OCI-LY1 (cell line): ENCODE data around the gene SDK1.

Source experiments
- H2AFZ ChIP-seq: fragments of 200-600 bp; sonication (generic), shearing (Covaris generic); 2 replicates; pipeline ENCODE4 v1.6.0; 2014; ENCODE audit warnings: antibody characterized with exemption, mild to moderate bottlenecking, low read length
- H3F3A ChIP-seq: fragments of 200-600 bp; sonication (generic), shearing (Covaris generic); 2 replicates; pipeline ENCODE4 v1.6.0; 2014; ENCODE audit warnings: mild to moderate bottlenecking, antibody characterized with exemption, low read length, moderate library complexity; ENCODE audit not compliant: insufficient read depth
- H3K27ac ChIP-seq: fragments of 200-600 bp; sonication (generic); 2 replicates; pipeline ENCODE4 v1.5.1; 2014; ENCODE audit warnings: low read length, mixed run types, mild to moderate bottlenecking, low read depth; ENCODE audit not compliant: poor library complexity, severe bottlenecking
- H3K27me3 ChIP-seq: fragments of 200-600 bp; sonication (generic); 2 replicates; pipeline ENCODE4 v1.6.0; 2014; ENCODE audit warnings: antibody characterized with exemption, mild to moderate bottlenecking, low read length, moderate library complexity; ENCODE audit not compliant: insufficient read depth
- H3K36me3 ChIP-seq: fragments of 200-600 bp; sonication (generic); 2 replicates; pipeline ENCODE4 v1.6.1; 2014; ENCODE audit warnings: mild to moderate bottlenecking, antibody characterized with exemption, low read length, moderate library complexity, mixed read lengths; ENCODE audit not compliant: insufficient read depth
- H3K4me1 ChIP-seq: fragments of 200-600 bp; sonication (generic); 2 replicates; pipeline ENCODE4 v1.5.1; 2014; ENCODE audit warnings: mild to moderate bottlenecking, low read length, moderate library complexity; ENCODE audit not compliant: insufficient read depth, severe bottlenecking
- H3K4me2 ChIP-seq: fragments of 200-600 bp; sonication (generic), shearing (Covaris generic); 2 replicates; pipeline ENCODE4 v1.6.1; 2014; ENCODE audit warnings: low read length
- H3K4me3 ChIP-seq: fragments of 200-600 bp; sonication (generic); 2 replicates; pipeline ENCODE4 v1.5.1; 2014; ENCODE audit warnings: low read length, low read depth, mild to moderate bottlenecking, mixed read lengths; ENCODE audit not compliant: poor library complexity, severe bottlenecking
- H3K79me2 ChIP-seq: fragments of 200-600 bp; shearing (Covaris generic); 2 replicates; pipeline ENCODE4 v1.6.1; 2016; ENCODE audit warnings: mixed run types, low read length, mixed read lengths; ENCODE audit not compliant: insufficient read depth
- H3K9ac ChIP-seq: fragments of 200-600 bp; sonication (generic), shearing (Covaris generic); 2 replicates; pipeline ENCODE4 v1.6.1; 2014; ENCODE audit warnings: mild to moderate bottlenecking, low read length, mixed read lengths
- H3K9me2 ChIP-seq: fragments of 200-600 bp; sonication (generic), shearing (Covaris generic); 2 replicates; pipeline ENCODE4 v1.6.1; 2014; ENCODE audit warnings: low read depth, mild to moderate bottlenecking, low read length, mixed read lengths
- H3K9me3 ChIP-seq: fragments of 200-600 bp; shearing (Covaris generic); 2 replicates; pipeline ENCODE4 v1.6.1; 2014; ENCODE audit warnings: low read length, mixed read lengths
- H4K20me1 ChIP-seq: fragments of 200-600 bp; sonication (generic), shearing (Covaris generic); 2 replicates; pipeline ENCODE4 v1.6.0; 2016; ENCODE audit warnings: mild to moderate bottlenecking, low read length; ENCODE audit not compliant: insufficient read depth
- CTCF ChIP-seq: fragments of 200-600 bp; sonication (generic), shearing (Covaris generic); IDR thresholded peaks from 2 replicates; pipeline ENCODE4 v1.5.1; 2017; ENCODE audit warnings: mild to moderate bottlenecking, antibody characterized with exemption, low read length, moderate library complexity, mixed read lengths
- EZH2 ChIP-seq: fragments of 200-600 bp; sonication (generic), shearing (Covaris generic); IDR thresholded peaks from 2 replicates; pipeline ENCODE4 v1.8.0; 2017; ENCODE audit warnings: borderline replicate concordance, mixed run types, mild to moderate bottlenecking, antibody characterized with exemption, low read length, moderate library complexity, mixed read lengths

Gene SDK1

DNA sequence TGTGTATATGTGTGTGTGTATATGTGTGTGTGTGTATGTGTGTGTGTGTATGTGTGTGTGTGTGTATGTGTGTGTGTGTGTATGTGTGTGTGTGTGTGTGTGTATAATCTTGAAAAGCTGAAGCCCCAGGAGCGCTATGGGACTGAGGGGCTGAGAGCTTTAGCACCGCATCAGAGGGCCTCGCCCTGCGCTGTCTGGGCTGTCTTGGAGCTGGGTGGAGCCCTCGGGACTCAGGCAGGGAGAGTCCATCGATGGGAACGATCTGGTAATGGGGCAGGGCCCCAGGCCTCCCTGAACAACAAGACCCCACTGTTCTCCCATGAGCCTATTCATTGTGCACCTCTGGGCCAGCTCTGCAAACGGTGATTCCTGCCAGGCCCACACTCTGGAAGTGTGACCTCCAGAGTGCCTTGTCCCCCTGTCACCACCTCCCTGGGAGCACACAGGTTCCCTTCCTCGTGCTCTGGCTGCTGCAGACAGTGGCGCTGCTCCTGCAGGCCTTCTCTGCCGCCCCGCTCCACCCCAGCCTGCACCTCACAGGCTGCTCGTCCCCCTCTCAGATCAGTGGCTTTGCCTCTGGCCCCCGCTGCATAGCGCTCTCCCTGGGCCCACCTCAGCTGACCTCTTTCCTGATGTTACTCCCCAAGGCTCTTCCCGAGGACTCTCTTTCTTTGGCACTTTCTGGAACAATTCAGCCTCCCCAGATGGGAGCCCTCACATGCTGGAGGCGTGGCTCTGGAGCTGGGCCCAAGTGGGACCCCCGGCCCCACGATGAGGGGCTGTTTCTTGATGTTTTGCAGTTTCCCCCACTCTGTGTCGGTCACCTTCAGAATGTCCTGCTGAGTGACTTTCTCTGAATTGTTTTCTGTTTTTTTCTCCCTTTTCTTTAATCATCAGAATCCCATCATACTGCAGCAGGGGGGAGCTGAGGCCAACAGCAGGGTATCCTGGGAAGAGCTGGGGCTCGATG lies 838.9 kb downstream of the SDK1 start:
- no peak overlapping the region for H2AFZ ChIP-seq
- no peaks in the 10 kb centered on the region for H3K9me2 ChIP-seq
- H3K4me1 ChIP-seq = no peaks in the 10 kb centered on the region
- H3K79me2 ChIP-seq = no peaks in the 10 kb centered on the region
- no peak overlapping the region for H3K9ac ChIP-seq
- no peak overlapping the region for H3K4me2 ChIP-seq
- TF ChIP-seq EZH2 (no peak), CTCF (no peak)
- no peaks in the 10 kb centered on the region for H3K9me3 ChIP-seq
- no peaks in the 10 kb centered on the region for H4K20me1 ChIP-seq
- no peak overlapping the region for H3K4me3 ChIP-seq
- H3F3A ChIP-seq = no peaks in the 10 kb centered on the region
- H3K27me3 ChIP-seq = no peaks in the 10 kb centered on the region
- H3K36me3 ChIP-seq = no peaks in the 10 kb centered on the region
- no peak overlapping the region for H3K27ac ChIP-seq

DNA sequence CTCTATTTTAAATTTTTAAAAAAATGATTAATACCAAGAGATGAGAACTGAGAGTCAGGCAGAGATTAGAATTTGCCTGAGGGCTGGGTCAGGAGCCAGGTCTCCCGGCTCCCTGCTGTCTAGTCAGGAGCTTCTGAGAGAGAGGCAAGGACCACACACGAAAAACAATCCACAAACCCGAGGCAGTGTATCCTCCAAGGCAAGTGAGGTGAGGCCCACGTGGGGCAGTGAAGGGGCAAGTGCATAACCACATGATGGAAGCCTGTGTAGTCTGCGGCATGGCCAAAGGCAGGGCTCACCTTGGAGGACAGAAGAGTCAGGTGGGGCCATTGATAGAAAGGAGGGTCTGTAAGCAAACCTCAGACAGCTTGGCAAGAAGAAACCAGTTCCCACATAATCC lies 839.9 kb downstream of the SDK1 start:
- no peaks in the 10 kb centered on the region; the same call in 1 of the 2 replicates for H3K36me3 ChIP-seq
- no peak overlapping the region for H3K4me2 ChIP-seq
- no peaks in the 10 kb centered on the region for H3F3A ChIP-seq
- H4K20me1 ChIP-seq = no peaks in the 10 kb centered on the region
- no peak overlapping the region for H3K9ac ChIP-seq
- H3K4me3 ChIP-seq = no peak overlapping the region
- TF ChIP-seq CTCF (no peak), EZH2 (no peak)
- H2AFZ ChIP-seq = no peak overlapping the region
- H3K27ac ChIP-seq = no peak overlapping the region
- H3K9me2 ChIP-seq = no peaks in the 10 kb centered on the region
- no peaks in the 10 kb centered on the region for H3K79me2 ChIP-seq
- no peaks in the 10 kb centered on the region for H3K27me3 ChIP-seq
- H3K4me1 ChIP-seq = no peaks in the 10 kb centered on the region
- H3K9me3 ChIP-seq = no peaks in the 10 kb centered on the region

DNA sequence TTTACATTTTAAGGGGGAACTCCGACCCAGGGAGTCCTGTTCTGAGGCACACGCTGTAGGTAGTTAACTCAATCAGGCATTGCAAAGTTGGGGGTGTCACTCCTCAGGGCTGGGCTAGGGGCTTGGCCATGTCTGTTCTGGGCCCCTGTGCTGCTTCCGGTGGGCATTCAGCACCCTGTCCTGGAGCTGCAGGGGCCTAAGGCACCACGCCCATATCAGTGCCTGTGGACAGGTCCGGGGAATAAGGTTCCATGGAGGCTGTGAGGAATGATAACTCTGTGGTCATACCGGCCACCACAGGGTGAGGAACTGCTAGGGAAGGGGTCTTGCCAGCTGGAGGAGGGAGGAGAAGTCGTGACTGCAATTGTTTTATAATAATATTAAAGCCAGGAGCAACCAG lies 842.0 kb downstream of the SDK1 start:
- H2AFZ ChIP-seq = no peak overlapping the region
- no peak overlapping the region for H3K9ac ChIP-seq
- H3K9me3 ChIP-seq = no peaks in the 10 kb centered on the region
- no peak overlapping the region for H3K4me3 ChIP-seq
- no peaks in the 10 kb centered on the region; the same call in 1 of the 2 replicates for H3K36me3 ChIP-seq
- H4K20me1 ChIP-seq = no peaks in the 10 kb centered on the region
- no peak overlapping the region for H3K27ac ChIP-seq
- no peaks in the 10 kb centered on the region for H3K9me2 ChIP-seq
- H3K27me3 ChIP-seq = no peaks in the 10 kb centered on the region
- no peaks in the 10 kb centered on the region for H3F3A ChIP-seq
- TF ChIP-seq CTCF (no peak), EZH2 (no peak)
- H3K4me1 ChIP-seq = peaks cover 5% of the 10 kb centered on the region
- H3K4me2 ChIP-seq = no peak overlapping the region
- no peaks in the 10 kb centered on the region for H3K79me2 ChIP-seq
